GM21360 (cell line): ENCODE measurements around the gene PUSL1.

Source experiments
- ATAC-seq: cut with Tn5 transposase; IDR thresholded peaks from one replicate; pipeline ENCODE4 v1.9.1; 2021; ENCODE audit warnings: mild to moderate bottlenecking, moderate library complexity; ENCODE audit not compliant: unreplicated experiment

PUSL1 gene

GRCh38 chr1:1321477-1321876 lies 13.1 kb downstream of the PUSL1 start:
- ATAC-seq: no peak

- ATAC-seq: no peak
Observed at GRCh38 chr1:1322418-1322817, 14.0 kb downstream of the PUSL1 start.

GRCh38 chr1:1322952-1323351 lies 14.6 kb downstream of the PUSL1 start:
- ATAC-seq: no peak

- peak; percentile 26 for ATAC-seq
Observed at GRCh38 chr1:1324084-1324523, 15.7 kb downstream of the PUSL1 start.

GRCh38 chr1:1324524-1325287 lies 16.3 kb downstream of the PUSL1 start, which contains the start of the genes CPTP and INTS11:
CPTP (plus strand) TSS chr1:1324802; CDS start chr1:1326911, 2,109 bp downstream.
INTS11 (minus strand) TSS chr1:1324660; CDS start chr1:1324608, 52 bp downstream.
- peak; percentile 54 for ATAC-seq

- peak; percentile 1 for ATAC-seq
Observed at GRCh38 chr1:1325288-1326074, 17.1 kb downstream of the PUSL1 start.

GRCh38 chr1:1326075-1326605 lies 17.7 kb downstream of the PUSL1 start:
- no peak for ATAC-seq

GRCh38 chr1:1327291-1327690 lies 18.9 kb downstream of the PUSL1 start:
- no peak for ATAC-seq

- ATAC-seq: no peak
Observed at GRCh38 chr1:1328254-1328653, 19.9 kb downstream of the PUSL1 start.

GRCh38 chr1:1329304-1330210 lies 21.2 kb downstream of the PUSL1 start:
- no peak for ATAC-seq

- no peak for ATAC-seq
Observed at GRCh38 chr1:1330366-1331067, 22.1 kb downstream of the PUSL1 start.

- ATAC-seq: no peak
Observed at GRCh38 chr1:1331068-1331965, 22.9 kb downstream of the PUSL1 start, which contains the start of gene TAS1R3. TAS1R3 (plus strand) TSS chr1:1331280; CDS start chr1:1331346, 66 bp downstream.

- ATAC-seq: no peak
Observed at GRCh38 chr1:1332031-1332755, 23.8 kb downstream of the PUSL1 start.

- ATAC-seq: no peak
Observed at GRCh38 chr1:1332774-1333480, 24.5 kb downstream of the PUSL1 start.

GRCh38 chr1:1333551-1334241 lies 25.3 kb downstream of the PUSL1 start:
- ATAC-seq: no peak

- ATAC-seq: no peak
Observed at GRCh38 chr1:1334835-1335234, 26.4 kb downstream of the PUSL1 start.

- ATAC-seq: no peak
Observed at GRCh38 chr1:1335283-1335682, 26.9 kb downstream of the PUSL1 start.
